HG02938 (cell line): ENCODE results near the gene GPR6.
A peak's percentile ranks its signal among the peaks of the same experiment; 100 is the strongest.

ENCODE experiments used
- ATAC-seq: cut with Tn5 transposase; IDR thresholded peaks from one replicate; pipeline ENCODE4 v1.9.1; 2021; ENCODE audit warnings: mild to moderate bottlenecking, moderate library complexity; ENCODE audit not compliant: unreplicated experiment

Gene GPR6, protein sequence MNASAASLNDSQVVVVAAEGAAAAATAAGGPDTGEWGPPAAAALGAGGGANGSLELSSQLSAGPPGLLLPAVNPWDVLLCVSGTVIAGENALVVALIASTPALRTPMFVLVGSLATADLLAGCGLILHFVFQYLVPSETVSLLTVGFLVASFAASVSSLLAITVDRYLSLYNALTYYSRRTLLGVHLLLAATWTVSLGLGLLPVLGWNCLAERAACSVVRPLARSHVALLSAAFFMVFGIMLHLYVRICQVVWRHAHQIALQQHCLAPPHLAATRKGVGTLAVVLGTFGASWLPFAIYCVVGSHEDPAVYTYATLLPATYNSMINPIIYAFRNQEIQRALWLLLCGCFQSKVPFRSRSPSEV

DNA sequence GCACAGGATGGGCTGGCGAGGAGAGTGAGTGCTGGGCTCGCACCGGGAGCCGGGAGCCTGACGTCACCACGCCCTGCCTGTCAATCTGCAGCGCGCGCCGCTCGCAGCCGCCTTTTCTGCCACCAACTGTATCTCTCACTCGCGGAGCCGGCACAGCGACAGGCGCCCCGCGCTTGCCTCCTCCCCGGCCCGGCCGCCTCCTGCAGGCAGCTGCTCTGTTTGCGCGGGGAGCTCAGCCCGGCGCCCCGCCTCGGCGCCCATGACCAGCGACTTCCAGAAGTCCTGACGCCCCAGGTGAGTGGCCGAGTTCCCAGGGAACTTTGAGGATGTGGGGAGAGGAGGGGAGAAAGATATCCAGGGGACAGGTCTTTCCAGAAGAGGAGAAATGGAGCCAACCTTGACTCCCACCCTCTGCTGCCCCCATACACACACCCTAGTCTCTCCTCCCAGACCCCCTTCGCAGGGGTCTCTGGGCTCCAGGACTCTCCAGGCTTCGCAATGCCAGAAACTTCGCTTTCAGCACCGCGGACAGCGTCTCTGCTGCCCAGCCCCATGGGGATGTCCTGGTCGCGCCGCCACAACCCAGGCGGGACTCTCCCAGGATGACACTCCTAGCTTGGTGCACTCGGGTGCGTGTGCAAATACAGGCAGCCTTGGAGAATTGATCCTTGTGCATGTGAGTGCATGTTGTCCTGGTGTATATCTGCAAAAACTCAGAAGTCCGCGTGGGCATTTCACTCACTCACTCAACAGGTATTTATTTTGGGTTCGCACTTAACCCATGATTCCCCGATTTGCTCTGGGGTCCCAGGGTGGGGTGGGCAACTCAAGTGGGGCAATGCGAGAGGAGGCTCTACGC lies at the start of gene GPR6:
TSS of gene GPR6 (plus strand) at position 138 of the 859 bp plus-strand sequence. CDS start 802 bp downstream, outside the sequence.
- peak; percentile 45 for ATAC-seq

DNA sequence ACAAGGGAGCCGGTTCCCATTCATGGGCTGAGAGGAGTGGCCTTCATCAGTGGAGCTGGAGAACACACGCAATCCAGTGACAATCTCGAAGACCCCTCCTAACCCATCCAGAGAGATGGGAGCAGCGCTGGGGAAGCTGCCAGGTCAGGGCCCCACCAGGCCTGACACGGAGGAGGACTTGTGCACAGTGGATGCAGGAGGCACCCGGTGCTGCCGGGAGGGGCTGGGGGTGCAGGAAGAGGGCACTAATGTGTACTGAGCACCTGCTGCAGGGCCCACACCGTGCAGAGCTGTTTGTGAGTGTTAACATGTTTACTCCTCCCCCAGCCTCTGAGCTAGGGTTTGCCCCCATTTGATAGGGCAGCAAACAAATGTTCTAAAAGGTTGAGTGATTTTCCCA lies 43.8 kb upstream of the GPR6 start:
- no peak for ATAC-seq

DNA sequence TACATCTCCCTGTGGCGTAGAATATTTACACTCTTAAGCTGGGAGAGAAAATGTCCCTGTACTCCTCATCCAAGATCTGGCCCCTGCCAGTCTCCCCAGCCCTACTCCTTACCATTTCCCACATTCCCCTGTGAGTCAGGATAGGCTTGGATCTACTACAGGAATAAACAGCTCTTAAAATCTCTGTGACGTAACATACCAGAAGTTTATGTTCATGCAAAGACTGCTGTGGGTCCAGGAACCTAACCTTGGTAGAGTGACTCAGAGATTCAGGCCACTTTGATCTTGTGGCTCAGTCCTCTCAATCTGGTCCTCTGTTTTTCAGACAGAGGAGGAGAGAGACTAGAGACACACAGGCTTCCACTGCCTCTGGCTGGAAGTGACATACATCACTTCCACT lies 38.5 kb upstream of the GPR6 start:
- ATAC-seq, result no peak

DNA sequence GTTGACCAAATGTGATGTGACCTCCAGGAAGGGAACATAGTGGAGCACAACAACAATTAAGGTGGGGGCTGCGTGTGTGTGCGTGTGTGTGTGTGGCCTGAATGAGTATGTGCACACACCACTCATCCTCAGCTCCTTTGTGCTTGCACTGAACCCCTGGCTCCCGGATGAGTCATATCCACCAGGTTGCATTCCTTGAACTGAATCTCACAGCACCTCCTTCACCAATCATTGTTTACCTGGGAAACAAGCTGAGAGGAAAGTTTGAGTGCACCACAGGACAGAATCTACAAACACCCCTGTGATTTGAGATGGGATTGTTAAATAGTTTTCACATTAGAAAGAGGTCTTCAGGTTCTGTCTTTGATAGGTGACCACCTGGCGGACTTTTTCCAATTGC lies 33.7 kb upstream of the GPR6 start:
- ATAC-seq, result no peak

DNA sequence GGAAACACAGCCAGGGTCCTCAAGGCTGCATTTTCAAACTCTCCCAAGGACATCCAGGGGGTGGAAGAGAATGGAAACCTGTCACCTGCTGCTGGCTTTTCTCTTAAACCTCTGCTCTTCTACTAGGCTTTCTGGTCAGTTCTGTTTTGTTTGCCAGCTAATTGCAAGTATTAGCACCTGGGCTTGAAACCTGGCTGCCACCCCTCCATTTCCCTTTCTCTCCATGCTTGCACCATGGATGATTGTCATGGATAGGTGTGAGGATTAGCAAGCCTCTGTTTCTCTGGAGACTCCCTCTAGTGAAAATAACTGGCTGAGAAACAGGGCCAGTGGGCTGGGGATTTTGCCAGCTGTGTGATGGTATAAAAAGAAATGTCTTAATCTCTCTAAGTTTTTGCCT lies 33.0 kb upstream of the GPR6 start:
- ATAC-seq, result no peak

DNA sequence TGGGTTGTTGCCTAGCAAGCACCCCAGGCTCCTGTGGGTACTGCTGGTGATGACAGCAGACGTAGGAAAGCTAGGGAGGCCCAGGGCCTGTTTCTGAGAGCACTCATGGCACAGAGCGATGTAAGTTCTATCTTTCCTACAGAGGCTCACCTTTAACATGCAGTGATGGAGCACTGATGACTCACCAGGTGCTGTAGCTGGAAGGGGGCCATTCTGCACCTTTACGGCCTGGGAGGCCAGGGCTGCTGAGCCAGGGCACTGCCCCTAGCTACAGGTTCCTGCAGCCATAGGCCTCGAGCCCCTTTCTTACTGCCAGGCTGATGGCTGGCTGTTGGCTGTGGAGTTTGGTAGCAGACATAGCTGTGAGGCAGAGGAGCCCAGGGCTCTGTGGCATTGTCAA lies 31.1 kb upstream of the GPR6 start:
- no peak for ATAC-seq

DNA sequence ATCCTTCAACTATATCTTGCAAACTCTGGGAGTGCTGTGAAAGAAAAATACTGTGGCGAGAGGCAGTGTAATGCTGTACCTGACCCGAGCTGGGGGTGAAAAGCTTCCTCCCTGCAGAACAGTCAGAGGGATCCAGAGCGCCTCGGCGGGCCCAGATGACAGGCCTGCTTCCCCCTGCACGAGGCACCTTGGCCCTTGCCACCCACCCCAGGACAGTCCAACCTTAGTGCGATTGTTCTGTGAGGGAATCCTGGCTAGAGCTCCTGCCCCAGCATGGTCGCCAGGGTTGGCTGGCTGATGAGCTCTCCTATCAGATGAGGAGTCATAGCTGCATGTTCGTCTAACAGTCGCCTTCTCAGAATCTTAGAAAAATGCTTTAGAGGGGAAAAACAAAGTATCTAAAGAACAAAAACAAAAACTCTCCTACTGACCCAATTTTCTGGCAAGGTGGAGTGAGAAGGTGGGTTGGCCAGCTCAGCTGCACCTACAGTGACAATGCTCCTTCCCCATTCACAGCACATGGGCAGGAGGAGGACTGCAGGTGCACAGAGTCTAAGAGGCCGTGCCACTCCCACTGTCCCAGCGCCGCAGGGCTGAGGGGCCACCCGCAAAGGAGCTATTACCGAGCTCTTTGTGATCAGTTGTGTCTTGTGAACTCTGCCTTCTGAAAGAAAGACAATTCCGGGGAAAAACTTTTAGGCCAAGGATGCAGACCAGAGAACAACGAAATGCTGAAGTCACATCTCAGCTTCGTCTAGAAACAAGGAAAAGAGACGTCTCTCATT lies 28.6 kb upstream of the GPR6 start:
- ATAC-seq, result no peak

DNA sequence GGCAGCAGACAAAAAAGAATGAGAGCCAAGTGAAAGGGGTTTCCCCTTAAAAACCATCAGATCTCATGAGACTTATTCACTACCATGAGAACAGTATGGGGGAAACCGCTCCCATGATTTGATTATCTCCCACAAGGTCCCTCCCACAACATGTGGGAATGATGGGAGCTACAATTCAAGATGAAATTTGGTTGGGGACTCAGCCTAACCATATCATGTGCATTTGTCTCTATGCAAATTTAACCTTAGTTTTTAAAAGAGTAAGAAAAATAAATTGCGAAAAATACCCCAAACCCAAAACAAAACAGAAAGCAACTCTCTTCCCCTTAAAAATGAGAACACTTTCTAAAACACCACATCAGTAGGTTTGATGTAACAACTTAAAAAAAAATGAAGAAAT lies 22.6 kb upstream of the GPR6 start:
- no peak for ATAC-seq

DNA sequence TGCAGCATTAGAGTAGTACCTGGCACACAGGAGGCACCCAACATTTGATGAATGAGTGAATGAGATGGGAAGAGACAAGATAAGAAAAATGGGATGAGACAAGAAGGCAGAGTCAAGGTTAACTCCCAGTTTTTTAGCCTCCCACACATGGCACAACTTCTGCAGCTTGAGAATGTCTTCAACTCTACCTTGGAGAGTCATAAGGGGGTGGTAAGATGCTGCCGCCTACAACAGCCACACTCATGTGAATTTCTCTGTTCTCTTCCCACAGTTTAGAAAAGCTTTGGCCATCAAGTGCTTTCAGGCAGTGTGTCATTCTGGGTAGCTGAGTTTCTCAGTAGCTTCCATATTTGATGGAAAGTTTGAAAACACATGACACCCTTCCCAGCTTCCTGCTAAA lies 19.5 kb upstream of the GPR6 start:
- ATAC-seq, result no peak

DNA sequence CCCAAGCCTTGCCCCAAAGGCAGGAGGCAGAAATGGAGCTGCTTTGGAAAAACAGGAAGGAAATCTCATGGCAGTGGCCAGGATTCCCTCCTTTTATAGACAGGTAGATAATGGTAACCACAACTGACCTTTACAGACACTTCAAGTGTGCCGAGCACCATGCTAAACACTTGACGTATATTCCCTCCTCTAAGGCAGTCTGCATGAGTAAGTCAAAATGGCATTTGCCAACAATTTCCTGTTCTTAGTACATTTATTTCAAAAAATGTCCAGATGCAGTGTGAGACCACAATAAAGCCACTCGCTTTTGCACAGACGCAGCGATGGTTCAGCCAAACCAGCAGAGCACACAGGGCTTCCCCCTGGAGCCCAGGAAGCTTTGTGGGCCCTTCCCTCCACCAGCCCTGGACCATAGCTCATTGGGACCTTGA lies 16.5 kb upstream of the GPR6 start:
- no peak for ATAC-seq

DNA sequence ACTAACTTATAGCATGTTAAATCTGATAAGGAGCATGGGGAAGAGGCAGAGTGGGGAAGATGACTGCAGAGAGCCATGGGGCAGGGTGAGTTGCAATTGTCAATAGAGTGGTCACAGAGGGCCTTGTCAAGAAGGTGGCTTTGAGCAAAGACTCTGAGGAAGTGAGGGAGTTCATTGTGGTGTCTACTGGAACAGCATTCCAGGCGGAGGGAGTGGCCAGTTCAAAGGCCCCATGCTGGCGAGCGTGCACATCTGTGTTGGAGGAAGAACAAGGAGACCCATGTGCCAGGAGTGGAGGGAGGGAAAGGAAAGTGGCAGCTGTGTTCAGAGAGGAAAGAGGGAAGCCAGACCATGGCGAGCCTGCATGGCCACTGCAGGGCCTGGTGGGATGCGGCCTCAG lies 15.8 kb upstream of the GPR6 start:
- ATAC-seq, result no peak

DNA sequence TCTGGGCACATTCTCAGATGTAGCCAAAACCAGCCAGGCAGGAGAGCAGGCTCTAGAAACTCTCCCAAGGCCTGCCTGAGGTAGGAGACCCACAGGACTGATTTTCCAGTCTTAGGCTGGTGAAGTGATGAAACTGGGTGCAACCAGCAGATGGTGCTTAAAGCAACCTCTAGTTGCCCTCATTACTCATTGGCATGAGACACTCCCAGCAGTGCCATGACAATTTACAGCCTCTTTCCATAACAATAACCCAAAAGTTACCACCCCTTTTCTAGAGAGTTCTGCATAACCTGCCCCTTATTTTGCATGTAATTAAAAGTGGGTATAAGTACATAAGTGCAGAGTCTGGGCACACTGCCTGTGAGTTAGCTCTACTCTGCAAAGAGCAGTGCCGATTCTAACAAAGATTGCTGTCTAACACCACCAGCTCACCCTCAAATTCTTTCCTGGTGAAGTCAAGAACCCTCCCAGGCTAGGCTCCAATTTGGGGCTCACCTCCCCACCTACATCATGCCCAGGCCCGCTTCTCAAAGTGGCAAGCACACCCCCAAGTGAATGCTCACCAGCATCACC lies 14.4 kb upstream of the GPR6 start:
- no peak for ATAC-seq

DNA sequence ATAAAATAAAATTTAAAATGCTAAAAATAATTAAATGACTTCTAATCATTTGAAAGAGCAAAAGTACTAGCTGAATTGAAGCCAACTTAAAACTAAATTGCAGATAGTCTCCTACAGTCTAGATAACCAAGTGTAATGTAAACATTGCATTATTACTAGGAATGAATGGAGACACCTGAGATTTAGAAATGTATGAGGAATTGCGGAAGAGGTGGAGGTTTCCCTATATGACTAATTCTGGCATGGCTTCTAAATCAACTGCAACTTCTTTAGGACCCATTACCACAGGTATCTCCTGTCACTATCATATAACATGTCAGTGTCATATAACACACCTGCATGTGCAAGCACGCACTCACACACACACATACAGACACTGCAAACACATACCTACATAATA lies 13.2 kb upstream of the GPR6 start:
- no peak for ATAC-seq

DNA sequence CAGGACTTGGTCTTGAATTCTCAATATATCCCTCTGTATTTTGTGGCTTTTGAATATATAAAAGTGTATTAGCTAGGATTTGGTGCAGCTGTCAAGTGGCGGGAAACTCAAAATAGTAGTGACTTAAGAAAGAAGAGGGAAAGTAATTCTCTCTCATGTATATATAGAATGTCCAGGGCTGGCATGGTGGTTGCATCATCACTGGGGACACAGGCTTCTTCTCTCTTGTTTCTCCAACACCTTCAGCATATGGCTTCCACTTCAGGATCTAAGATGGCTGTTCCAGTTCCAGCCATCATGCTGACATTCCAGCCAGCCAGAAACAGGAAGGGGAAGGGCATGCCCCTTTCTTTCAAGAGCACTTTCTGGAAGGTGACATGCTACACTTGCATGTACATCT lies 11.8 kb upstream of the GPR6 start:
- no peak for ATAC-seq

DNA sequence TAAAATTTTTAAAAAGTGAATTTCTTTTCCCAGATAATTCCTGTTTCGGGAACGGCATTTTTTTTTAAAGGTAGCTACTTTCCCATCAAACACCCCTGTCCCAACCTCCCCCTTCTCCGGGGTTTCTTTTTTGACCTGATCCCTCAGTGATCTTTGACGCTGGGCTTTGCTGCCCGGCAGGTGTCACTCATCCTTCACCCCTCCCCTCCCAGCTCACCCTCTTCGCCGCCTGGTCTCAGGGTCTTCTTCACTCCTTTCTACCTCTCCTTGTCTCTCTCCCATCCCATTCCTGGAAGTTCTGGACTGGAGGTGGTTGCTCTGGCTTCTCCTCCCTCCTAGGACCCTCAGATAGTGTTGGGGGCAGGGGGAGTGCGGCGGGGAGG lies 329 bp upstream of the GPR6 start:
- ATAC-seq, result no peak

DNA sequence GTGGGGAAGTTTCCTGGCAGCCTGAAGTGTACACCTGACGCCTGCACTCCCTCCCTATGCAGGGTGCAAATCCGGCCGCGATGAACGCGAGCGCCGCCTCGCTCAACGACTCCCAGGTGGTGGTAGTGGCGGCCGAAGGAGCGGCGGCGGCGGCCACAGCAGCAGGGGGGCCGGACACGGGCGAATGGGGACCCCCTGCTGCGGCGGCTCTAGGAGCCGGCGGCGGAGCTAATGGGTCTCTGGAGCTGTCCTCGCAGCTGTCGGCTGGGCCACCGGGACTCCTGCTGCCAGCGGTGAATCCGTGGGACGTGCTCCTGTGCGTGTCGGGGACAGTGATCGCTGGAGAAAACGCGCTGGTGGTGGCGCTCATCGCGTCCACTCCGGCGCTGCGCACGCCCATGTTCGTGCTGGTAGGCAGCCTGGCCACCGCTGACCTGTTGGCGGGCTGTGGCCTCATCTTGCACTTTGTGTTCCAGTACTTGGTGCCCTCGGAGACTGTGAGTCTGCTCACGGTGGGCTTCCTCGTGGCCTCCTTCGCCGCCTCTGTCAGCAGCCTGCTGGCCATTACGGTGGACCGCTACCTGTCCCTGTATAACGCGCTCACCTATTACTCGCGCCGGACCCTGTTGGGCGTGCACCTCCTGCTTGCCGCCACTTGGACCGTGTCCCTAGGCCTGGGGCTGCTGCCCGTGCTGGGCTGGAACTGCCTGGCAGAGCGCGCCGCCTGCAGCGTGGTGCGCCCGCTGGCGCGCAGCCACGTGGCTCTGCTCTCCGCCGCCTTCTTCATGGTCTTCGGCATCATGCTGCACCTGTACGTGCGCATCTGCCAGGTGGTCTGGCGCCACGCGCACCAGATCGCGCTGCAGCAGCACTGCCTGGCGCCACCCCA lies 1.2 kb downstream of the GPR6 start:
- no peak for ATAC-seq

DNA sequence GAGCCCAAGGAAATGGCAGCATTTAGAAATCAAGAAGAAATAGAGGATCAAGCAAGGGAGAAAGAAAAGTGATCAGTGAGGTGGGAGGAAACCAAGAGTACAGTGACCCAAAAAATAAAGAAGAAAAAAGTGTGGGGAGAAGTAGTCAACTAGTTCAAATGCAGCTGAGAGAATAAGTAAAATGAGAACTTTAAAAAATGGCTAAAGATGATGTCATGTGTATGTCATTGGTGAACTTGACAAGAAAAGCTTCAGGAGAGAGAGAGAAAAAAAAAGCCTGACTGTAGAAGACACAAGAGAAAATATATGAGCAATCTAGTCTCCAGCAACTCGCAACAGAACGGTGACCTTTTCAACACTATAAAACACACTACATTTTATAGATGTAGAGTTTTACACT lies 6.3 kb downstream of the GPR6 start:
- no peak for ATAC-seq

DNA sequence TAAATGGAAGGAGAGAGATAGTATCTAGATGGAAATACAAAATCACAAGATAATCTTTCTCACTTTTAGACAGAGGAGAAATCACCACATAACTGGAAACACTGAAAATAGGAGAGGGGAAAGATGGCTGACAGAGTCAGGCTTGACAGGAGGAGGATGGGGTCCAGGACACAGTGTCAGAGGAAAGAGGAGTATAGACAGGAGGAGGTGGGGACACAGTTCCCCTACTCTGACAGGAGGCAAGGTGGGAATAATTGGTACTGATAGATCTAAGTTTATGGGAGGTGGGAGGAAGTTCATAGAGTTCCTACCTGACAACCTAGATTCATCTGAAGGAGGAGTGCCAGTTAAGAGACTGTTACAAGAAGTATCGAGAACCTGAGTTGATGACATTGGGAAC lies 9.1 kb downstream of the GPR6 start:
- ATAC-seq, result no peak

DNA sequence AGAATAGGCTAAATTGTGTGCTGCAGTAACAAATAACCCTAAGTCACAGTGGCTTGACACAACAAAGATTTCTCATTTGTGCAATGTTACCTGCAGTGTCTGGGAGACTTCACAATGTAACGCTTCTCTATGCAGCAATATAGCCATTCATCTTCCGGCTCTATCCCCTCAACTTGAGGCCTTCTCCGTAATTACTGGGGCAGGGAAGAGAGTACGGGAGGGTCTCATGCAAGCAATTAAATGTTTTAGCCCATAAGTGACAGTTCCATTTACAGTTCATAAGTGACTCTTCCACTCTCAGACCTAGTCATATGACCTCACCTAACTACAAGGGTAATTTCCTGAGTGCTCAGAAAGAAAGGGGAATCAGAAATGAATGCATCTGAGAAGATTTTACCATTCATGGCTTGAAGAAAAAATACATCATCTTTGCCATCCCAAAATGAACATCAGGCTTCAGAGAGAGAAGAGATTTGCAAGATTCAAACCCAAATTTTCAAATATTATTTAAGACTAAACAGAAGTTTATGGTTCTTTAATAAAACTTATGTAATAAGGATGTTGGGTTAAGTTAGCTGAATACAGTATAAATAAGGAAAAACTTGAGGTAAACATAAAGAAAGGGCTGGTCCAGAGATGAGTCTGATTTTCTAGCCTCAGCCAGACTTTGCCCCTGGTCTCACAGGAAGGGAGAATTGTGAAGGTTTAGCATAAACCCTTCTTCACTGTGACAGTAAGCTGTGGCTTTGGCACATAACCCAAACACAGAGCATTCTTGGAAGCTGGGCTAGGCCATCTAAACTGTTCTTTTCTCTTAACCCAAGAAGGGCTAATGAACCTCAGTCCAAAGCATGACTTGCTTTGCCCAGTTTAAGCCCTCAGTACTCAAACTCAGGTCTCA lies 13.3 kb downstream of the GPR6 start:
- no peak for ATAC-seq
